HG02970 (cell line): ENCODE measurements around the gene PTPN13.

ENCODE experiments used
- ATAC-seq: cut with Tn5 transposase; IDR thresholded peaks from one replicate; pipeline ENCODE4 v1.9.1; 2021; ENCODE audit warnings: mild to moderate bottlenecking, moderate library complexity, moderate number of reproducible peaks; ENCODE audit not compliant: unreplicated experiment, low FRiP score

PTPN13 gene

GRCh38 chr4:86848732-86849619 lies 254.9 kb downstream of the PTPN13 start, which contains the start of gene SLC10A6:
Gene SLC10A6, minus strand, starts transcription at chr4:86849384. Its CDS starts 269 bp downstream, at chr4:86849115.
- ATAC-seq, result no peak

- ATAC-seq, result no peak
Observed at GRCh38 chr4:86853209-86853608, 259.1 kb downstream of the PTPN13 start.

- ATAC-seq, result no peak
Observed at GRCh38 chr4:86855572-86855971, 261.5 kb downstream of the PTPN13 start.

DNA sequence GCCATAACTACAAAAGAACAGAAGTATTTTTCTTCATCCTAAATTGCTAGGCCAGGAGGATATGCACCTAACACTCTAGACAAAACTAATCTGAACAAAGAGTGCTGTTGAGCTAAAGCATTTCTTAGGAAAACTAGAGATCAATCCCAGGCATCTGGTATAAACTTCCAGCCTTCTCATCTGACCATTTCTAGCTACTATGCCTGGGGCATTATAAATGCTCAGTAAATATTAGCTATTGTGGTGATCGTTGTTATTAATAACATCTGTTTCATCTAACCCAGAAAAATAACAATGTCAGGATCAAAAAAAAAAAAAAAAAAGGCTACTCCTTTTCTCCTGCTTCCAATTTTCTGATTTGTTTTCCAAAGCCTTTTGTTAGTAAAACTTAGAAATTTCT lies 262.8 kb downstream of the PTPN13 start:
- no peak for ATAC-seq

DNA sequence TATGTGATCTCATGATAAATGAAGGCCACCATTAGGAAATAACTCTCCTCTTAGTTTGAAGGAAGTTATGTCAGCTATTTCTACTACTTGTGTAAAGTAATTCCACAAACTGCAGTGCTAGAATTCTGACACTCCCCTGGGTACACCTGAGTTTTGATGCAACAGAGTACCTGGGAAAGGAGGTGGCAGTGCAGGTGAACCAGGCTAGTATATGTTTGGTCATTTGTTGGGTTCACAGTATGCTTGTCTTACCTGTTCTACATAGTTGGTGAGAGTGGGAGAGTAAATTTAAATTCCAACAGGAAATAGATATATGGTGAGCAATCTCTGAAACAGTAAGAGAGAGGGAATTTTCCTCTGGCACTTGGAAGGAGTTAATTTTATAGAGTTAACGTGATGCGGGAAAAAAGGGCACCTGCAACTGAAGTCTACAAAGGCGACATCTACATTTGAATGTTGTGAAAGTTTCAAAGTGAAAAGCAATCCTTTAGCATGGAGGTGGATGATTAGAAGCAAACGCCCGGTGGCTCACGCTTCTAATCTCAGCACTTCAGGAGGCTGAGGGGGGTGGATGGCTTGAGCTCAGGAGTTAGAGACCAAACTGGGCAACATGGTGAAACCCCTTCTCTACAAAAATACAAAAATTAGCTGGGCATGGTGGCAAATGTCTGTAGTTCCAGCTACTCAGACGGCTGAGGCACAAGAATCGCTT lies 263.4 kb downstream of the PTPN13 start:
- ATAC-seq, result no peak
